GM18873 (cell line): ENCODE results near the gene CD33.
"Not testable (repeated sequence)": the region's sequence is repeated elsewhere in the genome, so short reads cannot be mapped to it uniquely, and the experiment has no call there.

Experiments used
- ATAC-seq: cut with Tn5 transposase; IDR thresholded peaks from one replicate; pipeline ENCODE4 v1.9.1; 2021; ENCODE audit warnings: mild to moderate bottlenecking, moderate library complexity, moderate number of reproducible peaks; ENCODE audit not compliant: unreplicated experiment, low FRiP score

The CD33 gene

DNA sequence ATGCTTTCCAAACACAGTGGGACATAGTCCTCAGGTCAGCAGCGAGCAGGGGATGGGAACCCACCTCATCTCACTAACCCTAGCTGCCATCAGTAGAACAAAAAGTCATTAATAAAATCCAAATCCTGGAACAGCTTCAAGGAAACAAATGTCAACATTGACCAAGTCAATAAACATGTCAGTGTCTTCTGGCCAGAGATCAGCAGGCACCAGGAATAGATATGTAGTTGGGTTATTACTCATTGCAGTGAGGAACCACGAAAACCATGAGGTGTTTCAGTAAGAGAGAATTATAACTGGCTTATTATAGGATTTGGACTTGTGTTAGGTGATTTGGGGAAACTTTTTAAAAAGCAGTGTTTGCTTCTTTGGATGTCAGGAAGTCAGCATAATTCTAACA is 17.1 kb upstream of the CD33 start:
- ATAC-seq = no peak

DNA sequence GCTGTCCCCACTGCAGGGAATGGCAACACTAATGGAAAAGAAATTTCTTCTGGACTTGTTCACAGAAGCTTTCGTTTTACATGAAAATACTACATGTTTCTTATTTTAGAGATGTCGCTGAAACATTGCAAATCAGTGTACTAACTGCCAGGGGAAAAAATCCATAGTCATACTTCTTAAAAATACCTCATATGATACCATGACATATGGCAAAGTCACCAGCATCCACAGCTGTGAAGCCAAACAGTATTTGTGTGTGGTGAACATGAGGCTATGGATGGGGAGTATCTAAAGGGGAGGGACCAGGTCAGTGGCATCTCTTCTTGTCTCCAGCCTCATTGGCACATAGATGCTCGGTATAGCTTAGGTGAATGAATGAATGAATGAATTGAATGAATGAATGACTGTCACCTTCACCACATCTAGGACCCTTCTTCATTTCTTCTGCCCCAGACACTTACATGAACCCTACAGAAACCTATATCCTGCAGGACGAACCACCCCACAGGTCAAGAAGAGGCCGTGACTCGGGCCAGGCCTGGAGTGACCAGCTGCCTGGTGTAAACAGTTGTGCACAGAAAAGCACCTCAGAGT is 14.6 kb upstream of the CD33 start:
- ATAC-seq = no peak

DNA sequence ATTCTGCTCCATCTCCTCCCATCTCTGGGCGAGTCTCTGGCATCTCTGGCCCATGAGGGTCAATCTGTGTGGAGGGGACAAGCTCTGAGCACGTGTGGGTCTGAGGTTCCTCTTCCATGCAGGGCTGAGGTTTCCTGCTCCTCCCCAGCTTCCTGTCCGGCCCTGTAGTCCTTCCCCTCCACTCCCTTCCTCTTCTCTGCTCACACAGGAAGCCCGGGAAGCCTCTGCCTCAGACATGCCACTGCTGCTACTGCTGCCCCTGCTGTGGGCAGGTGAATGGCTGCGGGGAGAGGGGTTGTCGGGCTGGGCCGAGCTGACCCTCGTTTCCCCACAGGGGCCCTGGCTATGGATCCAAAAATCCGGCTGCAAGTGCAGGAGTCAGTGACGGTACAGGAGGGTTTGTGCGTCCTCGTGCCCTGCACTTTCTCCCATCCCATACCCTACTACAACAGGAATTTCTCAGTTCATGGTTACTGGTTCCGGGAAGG is 14.0 kb upstream of the CD33 start:
- ATAC-seq = not testable (repeated sequence)

DNA sequence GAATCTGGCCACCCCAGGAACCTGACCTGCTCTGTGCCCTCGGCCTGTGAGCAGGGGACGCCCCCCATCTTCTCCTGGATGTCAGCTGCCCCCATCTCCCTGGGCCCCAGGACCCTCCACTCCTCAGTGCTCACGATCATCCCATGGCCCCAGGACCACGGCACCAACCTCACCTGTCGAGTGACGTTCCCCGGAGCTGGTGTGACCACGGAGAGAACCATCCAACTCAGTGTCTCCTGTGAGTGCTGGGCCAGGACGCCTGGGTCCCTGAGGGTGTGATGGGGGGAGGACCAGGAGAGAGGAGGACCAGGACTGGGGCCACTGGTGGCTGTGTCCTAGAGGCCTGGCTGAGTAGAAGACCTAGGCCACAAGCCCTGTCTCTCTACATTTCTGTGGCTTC is 13.0 kb upstream of the CD33 start:
- ATAC-seq = no peak

DNA sequence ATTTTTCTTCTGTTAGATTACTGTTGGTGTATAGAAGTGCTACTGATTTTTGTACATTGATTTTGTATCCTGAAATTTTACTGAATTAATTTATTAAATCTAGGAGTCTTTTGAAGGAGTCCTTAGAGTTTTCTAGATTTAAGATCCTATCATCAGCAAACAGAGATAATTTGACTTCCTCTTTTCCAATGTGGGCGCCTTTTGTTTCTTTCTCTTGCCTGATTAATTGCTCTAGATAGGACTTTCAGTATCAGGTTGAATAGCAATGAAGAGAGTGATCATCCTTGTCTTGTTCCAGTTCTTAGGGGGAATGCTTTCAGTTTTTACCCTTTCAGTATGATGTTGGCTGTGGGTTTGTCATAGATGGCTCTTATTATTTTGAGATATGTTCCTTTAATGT is 5.6 kb upstream of the CD33 start:
- ATAC-seq = no peak

DNA sequence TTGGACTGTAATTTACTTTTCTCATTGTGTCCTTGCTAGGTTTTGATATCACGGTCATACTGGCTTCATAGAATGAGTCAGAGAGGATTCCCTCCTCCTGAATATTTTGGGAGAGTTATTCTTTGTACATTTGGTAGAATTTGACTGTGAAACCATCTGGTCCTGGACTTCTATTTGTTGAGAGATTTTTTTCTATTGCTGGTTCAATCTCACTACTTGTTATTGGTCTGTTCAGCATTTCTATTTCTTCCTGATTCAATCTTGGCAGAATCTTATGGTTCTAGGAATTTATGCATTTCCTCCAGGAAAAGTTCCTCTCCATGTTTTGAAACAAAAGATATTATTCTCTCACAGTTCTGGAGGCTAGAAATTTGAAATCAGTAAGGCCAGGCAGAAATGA is 4.9 kb upstream of the CD33 start:
- ATAC-seq = no peak

DNA sequence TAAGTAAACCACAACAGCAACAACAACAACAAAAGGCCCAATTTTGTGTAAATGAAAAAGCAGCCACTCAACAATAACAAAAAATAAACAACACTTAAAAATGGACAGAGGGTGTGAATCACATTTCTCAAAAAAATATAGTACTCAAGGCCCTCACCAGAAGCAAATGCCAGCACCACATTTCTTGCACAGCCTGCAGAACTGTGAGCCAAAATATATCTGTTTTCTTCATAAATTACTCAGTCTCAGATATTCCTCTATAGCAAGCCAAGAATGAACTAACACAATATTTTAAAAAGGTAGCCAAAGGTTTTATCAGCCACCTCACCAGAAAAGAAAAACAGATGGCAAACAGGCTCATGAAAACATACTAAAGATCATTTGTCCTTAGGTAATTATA is 3.9 kb upstream of the CD33 start:
- no peak for ATAC-seq

DNA sequence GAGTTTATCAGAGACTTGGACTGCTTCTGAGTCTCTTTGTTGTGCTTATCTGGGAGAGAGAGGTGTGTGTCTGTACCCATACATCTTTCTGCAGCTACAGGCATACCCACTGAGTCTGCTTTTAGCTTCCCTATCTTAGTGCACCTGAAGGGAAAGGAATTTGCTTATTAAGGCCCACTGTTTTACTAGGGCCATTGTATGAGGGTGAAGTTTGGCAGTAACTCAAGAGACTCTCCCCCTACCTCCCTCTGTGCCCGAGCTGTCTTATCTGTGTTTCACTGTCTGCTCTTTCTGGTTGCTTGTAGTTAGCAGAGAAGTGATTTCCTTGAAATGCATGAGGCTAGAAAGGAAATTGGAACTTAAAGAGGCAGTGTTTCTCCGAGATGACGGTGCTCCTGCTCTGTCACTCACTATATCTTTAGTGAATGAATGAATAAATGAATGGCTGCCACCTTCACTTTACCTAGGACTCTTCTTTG is 678 bp upstream of the CD33 start:
- no peak for ATAC-seq

DNA sequence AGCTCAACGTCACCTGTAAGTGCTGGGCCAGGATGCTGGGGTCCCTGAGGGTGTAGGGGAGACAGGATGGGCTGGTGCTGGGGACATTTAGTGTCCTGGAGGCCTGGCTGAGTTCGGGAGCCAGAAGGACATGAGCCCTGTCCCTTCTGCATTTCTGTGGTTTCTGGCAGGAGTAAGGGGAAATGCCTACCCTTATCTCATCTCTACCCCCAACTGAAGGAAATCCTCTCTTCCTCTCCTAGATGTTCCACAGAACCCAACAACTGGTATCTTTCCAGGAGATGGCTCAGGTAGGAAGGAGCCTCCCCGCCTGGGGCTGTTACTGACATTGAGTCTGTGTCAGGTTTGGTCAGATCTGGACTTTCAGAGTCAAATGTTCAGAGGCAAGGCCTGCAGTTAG is 1.2 kb downstream of the CD33 start:
- no peak for ATAC-seq

DNA sequence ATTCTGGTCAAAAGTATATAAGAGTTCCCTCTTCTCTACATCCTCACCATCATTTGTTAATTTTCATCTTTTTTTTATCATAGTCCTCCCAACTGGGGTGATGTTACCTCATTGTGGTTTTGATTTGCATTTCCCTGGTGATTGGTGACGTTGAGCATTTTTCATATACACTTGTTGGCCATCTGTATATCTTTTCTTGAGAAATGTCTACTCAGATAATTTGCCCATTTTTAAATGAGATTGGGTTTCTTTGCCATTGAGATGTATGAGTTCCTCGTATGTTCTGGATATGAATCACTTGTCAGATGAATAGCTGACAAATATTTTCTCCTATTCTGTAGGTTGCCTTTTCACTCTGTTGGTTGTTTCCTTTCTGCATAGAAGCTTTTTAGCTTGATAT is 2.4 kb downstream of the CD33 start:
- ATAC-seq = no peak

DNA sequence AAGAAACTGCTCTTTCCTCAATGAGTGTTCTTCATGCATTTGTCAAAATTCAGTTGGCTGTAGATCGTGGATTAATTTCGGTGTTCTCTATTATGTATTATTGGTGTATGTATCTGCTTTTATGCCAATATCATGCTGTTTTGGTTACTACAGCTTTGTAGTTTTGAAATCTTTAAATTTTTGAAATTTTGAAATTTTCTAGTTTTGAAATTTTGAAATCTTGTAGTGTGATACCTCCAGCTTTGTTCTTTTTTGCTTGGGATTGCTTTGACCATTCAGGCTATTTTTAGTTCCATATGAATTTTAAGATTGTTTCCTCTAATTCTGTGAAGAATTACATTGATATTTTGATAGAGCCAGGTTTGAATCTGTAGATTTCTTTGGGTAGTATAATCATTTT is 3.1 kb downstream of the CD33 start:
- ATAC-seq = no peak

DNA sequence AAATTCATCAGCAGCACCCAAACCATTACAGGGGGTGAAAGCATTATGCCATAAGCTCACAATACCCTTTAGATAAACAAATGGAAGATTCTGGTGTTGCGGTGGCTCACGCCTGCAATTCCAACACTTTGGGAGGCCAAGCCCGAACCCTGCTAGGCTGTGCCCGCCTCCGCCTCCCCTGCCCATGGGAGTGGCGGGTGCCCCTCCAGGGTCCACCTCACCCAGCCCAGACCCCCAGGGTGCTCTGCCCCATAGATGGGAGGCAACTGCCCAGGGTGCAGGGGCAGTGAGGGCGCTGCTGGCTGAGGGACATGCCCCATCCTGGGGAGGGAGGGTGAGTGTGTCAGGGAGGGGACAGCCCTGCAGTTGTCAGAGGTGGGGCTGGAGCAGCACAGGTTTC is 16.0 kb downstream of the CD33 start:
- no peak for ATAC-seq

DNA sequence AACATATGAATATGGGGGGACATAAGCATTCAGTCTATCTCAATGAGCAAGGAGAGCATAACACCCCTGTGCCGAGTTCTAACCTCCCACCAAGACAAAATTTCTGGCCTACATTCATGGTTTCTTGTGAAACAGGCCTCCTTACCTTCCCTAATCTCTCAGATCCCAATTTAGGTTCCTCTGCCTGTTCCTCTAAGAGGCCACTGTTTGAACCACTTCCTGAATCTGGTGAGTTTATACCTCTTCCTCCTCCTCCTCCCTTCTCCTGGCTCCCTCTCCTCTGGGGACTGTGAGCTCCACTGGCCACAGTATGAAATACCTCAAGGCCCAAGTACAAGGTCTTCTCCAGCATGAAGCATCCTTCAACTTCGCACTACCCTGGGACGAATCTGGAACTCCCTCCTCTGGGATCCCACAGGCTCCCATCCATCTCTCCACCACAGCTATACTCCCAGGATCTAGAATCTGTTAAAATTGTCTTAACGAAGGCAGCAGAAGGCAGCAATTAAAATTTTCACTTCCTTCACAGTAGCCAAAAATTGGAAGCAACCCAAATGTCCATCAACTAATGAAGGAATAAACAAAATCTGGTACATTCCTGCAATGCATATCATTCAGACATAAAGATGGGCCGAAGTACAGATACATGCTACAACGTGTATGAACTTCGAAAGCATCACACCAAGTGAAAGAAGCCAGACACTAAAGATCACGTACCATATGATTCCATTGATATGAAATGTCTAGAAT is 18.2 kb downstream of the CD33 start:
- no peak for ATAC-seq

DNA sequence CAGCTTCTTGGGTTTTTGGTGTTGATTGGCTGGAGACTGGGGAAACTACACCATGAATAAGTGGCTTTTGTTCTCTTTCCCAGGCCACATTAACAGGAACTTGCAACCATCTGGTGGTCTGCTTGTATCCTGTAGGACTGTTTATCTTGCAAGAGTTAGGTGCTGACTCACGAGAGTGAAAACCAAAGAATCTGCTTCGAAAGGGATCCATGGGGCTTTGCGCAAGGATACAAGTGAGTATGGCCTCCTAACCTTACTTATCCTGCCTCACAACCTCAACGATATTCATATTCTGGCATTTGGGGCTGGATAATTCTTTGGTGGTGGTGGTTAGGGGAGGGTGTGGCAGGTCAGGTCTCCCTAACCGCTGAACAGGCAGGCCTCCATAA is 21.3 kb downstream of the CD33 start:
- no peak for ATAC-seq

DNA sequence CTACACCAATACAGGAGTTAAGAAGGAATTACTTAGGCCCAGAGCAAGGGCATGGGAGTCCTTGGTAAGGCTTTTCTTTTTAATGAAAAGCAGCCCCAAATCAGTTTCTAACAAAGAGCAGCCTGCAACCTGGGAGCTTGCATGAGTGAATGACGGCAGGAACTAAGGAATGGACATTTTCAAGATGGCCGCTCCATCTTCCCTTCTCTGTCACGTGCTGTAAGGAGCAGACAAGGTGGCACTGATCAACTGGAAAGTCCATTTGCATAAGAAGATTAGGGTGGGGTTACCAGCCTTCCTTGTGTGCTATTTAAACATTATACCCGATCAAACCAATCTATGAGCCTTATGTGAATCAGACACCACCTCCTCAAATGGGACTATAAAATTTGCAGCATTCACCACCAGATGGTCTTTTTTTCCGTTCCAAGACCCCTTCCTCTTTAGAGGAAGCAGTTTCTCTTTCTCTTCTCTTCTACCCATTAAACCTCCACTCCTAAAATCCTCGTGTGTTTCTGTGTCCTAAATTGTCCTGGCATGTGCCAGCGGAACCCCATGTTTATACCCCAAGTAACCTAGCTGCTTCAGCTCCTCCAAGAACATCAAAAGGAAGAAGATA is 23.2 kb downstream of the CD33 start:
- no peak for ATAC-seq

DNA sequence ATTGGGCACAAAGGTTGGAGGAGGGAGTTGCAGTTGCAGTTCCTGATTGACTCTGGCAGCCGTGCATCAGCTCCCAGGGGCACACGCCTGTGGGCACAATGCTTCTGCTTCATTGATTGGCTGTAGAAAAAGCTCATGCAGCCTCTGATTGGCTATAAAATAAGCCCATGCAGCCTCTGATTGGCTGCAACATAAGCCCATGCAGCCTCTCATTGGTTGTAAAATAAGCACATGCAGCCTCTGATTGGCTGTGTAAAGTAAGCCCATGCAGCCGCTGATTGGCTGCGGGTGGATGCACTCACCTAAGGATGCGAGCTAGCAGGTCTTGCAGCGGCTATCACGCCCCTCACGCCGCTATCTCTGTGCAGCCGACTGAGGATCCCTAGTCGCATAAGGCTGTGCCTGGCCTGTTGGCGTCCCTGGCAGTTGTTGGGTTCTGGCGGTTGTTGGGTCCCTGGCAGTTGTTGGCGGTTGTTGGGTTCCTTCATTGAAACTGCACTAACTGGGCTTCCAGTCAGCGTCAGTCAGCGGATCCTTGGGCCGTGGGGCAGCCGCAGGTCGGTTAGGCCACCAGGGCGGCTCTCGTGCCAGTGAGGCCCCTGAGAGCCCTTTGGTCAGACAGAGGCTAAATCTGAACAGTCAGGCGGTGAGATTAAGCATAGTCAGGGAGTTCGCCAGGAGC is 26.0 kb downstream of the CD33 start, which contains the start of gene SIGLECL1:
SIGLECL1 (plus strand) TSS at position 295 of the 682 bp plus-strand sequence. CDS start 12,993 bp downstream, outside the sequence.
- ATAC-seq = no peak

DNA sequence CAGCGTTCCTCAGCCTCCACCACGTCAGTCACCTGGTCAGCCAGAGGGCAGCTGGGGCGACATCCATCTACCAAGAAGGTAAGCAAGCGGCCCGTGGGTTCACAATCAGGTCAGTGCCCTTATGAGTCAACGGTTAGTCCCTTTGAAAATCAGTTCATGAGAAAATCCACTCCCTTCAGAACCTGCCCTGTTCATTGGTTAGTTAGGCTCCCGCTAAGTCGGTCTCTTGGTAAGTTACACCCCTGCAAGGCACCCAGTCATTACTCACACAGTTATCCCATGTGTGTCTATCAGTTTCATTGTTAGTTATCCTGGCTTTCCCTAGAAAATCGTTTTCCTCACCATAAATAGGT is 26.6 kb downstream of the CD33 start:
- no peak for ATAC-seq

DNA sequence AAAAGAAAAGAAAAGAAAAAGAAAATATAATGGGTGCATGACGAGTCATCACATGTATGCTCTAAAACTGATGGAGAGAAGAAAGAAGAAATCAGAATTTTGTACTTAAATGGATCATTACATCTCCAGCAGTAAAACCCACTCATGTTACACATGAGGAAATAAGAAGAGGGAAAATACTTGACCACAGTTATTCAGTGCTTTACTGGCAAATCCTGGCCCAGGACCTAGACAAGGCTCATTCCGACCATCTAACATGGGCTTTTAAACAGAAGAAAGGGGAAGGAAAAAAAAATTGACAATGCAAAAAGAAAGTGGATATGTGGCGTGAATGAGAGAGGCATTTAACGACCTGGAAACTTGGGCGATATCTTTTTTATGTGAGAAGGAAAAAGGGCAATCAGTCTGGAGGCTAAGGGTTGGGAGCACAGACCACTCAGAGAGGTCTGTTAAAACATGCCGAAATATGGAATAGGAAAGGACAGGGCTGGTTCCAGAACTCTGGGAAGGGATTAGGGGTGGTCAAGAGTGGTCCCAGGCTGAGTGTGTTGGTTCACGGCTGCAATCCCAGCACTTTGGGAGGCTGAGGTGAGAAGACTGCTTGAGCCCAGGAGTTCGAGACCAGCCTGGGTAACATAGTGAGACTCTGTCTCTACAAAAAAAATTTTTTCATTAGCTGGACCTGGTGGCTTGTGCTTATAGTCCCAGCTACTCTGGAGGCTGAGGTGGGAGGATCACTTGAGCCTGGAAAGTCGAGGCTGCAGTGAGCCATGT is 27.6 kb downstream of the CD33 start:
- no peak for ATAC-seq

DNA sequence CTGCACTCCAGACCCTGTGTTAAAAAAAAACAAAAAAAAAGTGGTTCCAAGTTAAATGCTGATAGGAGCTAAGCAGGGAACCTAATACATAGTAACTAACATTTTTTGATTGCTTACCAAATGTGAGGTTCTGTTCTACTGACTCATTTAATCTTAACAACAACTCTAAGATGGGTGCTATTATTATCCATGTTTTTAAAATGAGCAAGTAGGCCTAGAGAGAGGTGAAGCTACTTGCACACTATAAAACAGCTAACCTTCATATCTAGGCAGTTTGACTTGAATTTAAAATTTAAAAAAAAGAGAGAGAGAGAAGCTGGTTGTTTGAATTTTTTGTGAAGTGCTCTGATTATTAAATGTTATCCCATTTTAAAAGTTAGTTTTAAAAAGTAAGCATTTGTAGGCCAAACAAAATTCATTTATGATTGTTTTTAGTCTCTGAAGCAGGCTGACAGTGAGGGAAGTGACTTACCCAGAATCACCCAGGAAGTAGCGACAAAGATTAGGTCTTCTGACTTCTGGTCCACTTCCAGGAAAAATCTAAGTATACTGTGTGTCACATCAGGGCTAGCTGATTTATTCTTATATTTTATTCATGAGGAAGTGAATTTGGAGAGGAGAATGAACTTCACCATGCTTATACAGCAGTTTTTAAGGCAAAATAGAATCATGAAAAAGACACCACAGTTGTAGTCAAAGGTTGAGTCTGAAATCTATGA is 28.4 kb downstream of the CD33 start:
- no peak for ATAC-seq

DNA sequence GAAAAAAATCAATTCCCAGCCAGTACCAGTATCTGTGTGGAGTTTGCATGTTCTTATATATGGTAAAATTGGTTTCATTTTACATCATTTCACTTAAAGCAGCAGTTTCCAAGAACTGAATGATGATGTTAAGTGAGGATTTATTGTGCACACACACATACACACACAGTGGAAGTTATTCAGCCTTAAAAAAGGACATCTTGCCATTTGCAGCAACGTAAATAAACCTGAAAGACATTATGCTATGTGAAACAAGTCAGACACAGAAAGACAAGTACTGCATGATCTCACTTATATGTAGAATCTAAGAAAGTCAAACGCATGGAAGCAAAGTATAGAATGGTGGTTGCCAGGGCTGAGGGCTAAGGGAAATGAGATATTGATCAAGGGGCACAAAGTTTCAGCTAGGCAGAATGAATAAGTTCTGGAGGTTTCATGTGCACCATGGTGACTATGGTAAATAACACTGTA is 31.3 kb downstream of the CD33 start:
- ATAC-seq = no peak
